Neural progenitor cell (in vitro differentiated cells): ENCODE measurements around the gene ADCY5. TPM values are rescaled to one million over a fixed set of nuclear protein-coding genes. Genes with fewer than 3 reads are reported as not detected.

Experiments
- DNase-seq: peaks from one replicate; pipeline ENCODE4 v3.0.0-alpha.2; 2016; ENCODE audit warnings: low spot score
- H2AFZ ChIP-seq: fragments of 200-600 bp; sonication (generic); replicated peaks from 2 replicates; pipeline ENCODE4 v1.6.1; 2016; ENCODE audit warnings: antibody characterized with exemption
- H3F3A ChIP-seq: fragments of 200-600 bp; sonication (generic); 2 replicates; pipeline ENCODE4 v1.6.1; 2016; ENCODE audit warnings: antibody characterized with exemption, low read depth
- H3K27ac ChIP-seq: fragments of 200-600 bp; sonication (generic); 2 replicates; pipeline ENCODE4 v1.5.1; 2016; ENCODE audit warnings: mild to moderate bottlenecking
- H3K27me3 ChIP-seq: fragments of 200-600 bp; sonication (generic); 2 replicates; pipeline ENCODE4 v1.6.1; 2016; ENCODE audit warnings: mild to moderate bottlenecking, moderate library complexity
- H3K36me3 ChIP-seq: fragments of 200-600 bp; sonication (generic); 2 replicates; pipeline ENCODE4 v1.5.1; 2016
- H3K4me1 ChIP-seq: fragments of 200-600 bp; sonication (generic); 2 replicates; pipeline ENCODE4 v1.6.1; 2016; ENCODE audit warnings: mixed run types
- H3K4me2 ChIP-seq: fragments of 200-600 bp; sonication (generic); 2 replicates; pipeline ENCODE4 v1.6.1; 2016
- H3K4me3 ChIP-seq: fragments of 200-600 bp; sonication (generic); 2 replicates; pipeline ENCODE4 v1.5.1; 2016
- H3K79me2 ChIP-seq: fragments of 200-600 bp; sonication (generic); 2 replicates; pipeline ENCODE4 v1.6.1; 2016; ENCODE audit warnings: low read depth
- H3K9ac ChIP-seq: fragments of 200-600 bp; sonication (generic); 2 replicates; pipeline ENCODE4 v1.6.1; 2016
- H3K9me3 ChIP-seq: fragments of 200-600 bp; sonication (generic); 2 replicates; pipeline ENCODE4 v1.5.1; 2016; ENCODE audit warnings: low read depth
- H4K20me1 ChIP-seq: fragments of 200-600 bp; sonication (generic); 2 replicates; pipeline ENCODE4 v1.6.1; 2016; ENCODE audit warnings: low read depth
- H3K27ac Mint-ChIP-seq: 3 replicates; pipeline ENCODE4 v1.8.0; 2021; ENCODE audit warnings: mixed read lengths
- H3K27me3 Mint-ChIP-seq: 2 replicates; pipeline ENCODE4 v1.8.0; 2022; ENCODE audit warnings: low read depth, mild to moderate bottlenecking, inconsistent platforms, moderate library complexity, mixed read lengths; ENCODE audit not compliant: insufficient read depth
- H3K36me3 Mint-ChIP-seq: 3 replicates; pipeline ENCODE4 v1.8.0; 2021; ENCODE audit warnings: mixed read lengths
- H3K4me1 Mint-ChIP-seq: 3 replicates; pipeline ENCODE4 v1.8.0; 2021; ENCODE audit warnings: mixed read lengths
- H3K4me3 Mint-ChIP-seq: 3 replicates; pipeline ENCODE4 v1.8.0; 2021; ENCODE audit warnings: mild to moderate bottlenecking, moderate library complexity, mixed read lengths
- H3K9me3 Mint-ChIP-seq: 3 replicates; pipeline ENCODE4 v1.8.0; 2020; ENCODE audit warnings: mixed read lengths
- EZH2 ChIP-seq: fragments of 200-600 bp; sonication (generic); IDR thresholded peaks from 2 replicates; pipeline ENCODE4 v1.6.1; 2017; ENCODE audit warnings: antibody characterized with exemption, mild to moderate bottlenecking, moderate library complexity
- EZH2phosphoT487 ChIP-seq: fragments of 200-600 bp; sonication (generic); IDR thresholded peaks from 2 replicates; pipeline ENCODE4 v1.6.1; 2017; ENCODE audit warnings: antibody characterized with exemption
- total RNA-seq: library from RNA; depleted of rRNA; stranded (reverse); fragments of >200 nt; gene quantifications from 2 replicates; pipeline ENCODE4 v1.2.3, GENCODE V29; 2015; ENCODE audit warnings: low replicate concordance
- TF ChIP-seq, protein P1 (sequence below): fragments of 200-600 bp; sonication (generic); IDR thresholded peaks from 2 replicates; pipeline ENCODE4 v1.5.1; 2017; ENCODE audit warnings: antibody characterized with exemption, mild to moderate bottlenecking

Gene ADCY5
- total RNA-seq, 1 donor from 2014 or later = 1.6 TPM

DNA sequence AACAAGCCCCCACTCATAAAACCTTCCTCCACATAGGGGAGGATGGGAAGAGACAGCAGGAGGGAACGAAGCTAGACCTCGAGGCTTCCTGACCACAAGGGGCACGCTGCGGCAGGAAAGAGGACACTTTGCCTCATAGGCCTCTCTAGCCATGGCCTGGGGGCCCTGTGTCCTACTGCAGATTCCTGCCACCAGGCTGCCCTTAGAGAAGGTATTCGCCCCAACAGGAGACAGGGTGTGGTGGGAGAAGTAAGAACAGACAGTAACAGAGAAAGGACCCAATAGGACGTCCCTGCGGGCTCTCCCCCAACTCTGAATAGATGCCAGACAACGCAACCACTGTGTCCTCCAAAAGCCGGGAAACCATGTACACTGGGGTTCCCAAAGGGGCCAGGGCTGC lies 36.8 kb downstream of the ADCY5 start:
- no peak overlapping the region for H2AFZ ChIP-seq
- no peak for TF ChIP-seq EZH2
- TF ChIP-seq EZH2phosphoT487 = no peak
- TF ChIP-seq, protein P1, sequence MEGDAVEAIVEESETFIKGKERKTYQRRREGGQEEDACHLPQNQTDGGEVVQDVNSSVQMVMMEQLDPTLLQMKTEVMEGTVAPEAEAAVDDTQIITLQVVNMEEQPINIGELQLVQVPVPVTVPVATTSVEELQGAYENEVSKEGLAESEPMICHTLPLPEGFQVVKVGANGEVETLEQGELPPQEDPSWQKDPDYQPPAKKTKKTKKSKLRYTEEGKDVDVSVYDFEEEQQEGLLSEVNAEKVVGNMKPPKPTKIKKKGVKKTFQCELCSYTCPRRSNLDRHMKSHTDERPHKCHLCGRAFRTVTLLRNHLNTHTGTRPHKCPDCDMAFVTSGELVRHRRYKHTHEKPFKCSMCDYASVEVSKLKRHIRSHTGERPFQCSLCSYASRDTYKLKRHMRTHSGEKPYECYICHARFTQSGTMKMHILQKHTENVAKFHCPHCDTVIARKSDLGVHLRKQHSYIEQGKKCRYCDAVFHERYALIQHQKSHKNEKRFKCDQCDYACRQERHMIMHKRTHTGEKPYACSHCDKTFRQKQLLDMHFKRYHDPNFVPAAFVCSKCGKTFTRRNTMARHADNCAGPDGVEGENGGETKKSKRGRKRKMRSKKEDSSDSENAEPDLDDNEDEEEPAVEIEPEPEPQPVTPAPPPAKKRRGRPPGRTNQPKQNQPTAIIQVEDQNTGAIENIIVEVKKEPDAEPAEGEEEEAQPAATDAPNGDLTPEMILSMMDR = no peak
- H3K27ac ChIP-seq = no peak overlapping the region
- no peaks in the 10 kb centered on the region for H3K79me2 ChIP-seq
- no peak overlapping the region for H3K4me3 Mint-ChIP-seq
- no peak overlapping the region for H3K4me2 ChIP-seq
- no peaks in the 10 kb centered on the region for H3F3A ChIP-seq
- DNase-seq = no peak
- H3K9me3 ChIP-seq = no peaks in the 10 kb centered on the region
- no peaks in the 10 kb centered on the region for H3K9me3 Mint-ChIP-seq
- H3K36me3 ChIP-seq = no peaks in the 10 kb centered on the region
- no peaks in the 10 kb centered on the region for H4K20me1 ChIP-seq
- H3K9ac ChIP-seq = no peak overlapping the region
- no peaks in the 10 kb centered on the region for H3K36me3 Mint-ChIP-seq
- peaks cover 34% of the 10 kb centered on the region for H3K4me1 Mint-ChIP-seq
- H3K27ac Mint-ChIP-seq = peak overlapping the region; percentile 18
- peaks cover 9% of the 10 kb centered on the region for H3K27me3 Mint-ChIP-seq
- no peak overlapping the region for H3K4me3 ChIP-seq
- no peaks in the 10 kb centered on the region for H3K27me3 ChIP-seq
- H3K4me1 ChIP-seq = peaks cover 27% of the 10 kb centered on the region

GRCh38 chr3:123411340-123412040 lies 37.4 kb downstream of the ADCY5 start:
- H3K9me3 ChIP-seq = no peaks in the 10 kb centered on the region
- Mint-ChIP-seq H3K9me3 (no peaks in the 10 kb centered on the region), H3K36me3 (no peaks in the 10 kb centered on the region), H3K27ac (peak overlapping the region; percentile 18), H3K4me3 (no peak overlapping the region), H3K4me1 (peaks cover 34% of the 10 kb centered on the region), H3K27me3 (peaks cover 9% of the 10 kb centered on the region)
- H3K4me1 ChIP-seq = peaks cover 27% of the 10 kb centered on the region
- no peak overlapping the region for H3K4me2 ChIP-seq
- no peak for DNase-seq
- H3K4me3 ChIP-seq = no peak overlapping the region
- no peaks in the 10 kb centered on the region for H3F3A ChIP-seq
- no peaks in the 10 kb centered on the region for H4K20me1 ChIP-seq
- no peak overlapping the region for H3K9ac ChIP-seq
- H3K79me2 ChIP-seq = no peaks in the 10 kb centered on the region
- TF ChIP-seq, protein P1 = no peak
- H2AFZ ChIP-seq = peak overlapping the region; percentile 50
- H3K27ac ChIP-seq = no peak overlapping the region
- H3K27me3 ChIP-seq = no peaks in the 10 kb centered on the region
- H3K36me3 ChIP-seq = no peaks in the 10 kb centered on the region

DNA sequence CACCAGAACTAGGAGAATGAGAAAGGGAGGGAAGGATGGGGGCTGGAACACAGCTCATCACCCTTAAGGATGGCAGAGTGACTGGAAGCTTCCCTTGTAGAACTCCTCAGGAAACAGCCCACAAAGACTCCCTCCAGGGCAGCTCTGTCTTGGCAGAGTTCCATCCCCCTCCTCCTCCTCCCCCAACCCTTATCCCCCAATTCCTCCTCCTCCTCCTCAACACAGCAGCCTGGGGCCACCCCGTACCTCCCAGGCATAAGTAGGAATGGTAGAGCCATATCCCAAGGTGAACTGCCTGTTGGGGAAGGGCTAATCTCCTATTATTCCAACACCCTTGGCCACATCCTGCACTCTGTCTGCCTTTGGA lies 38.8 kb downstream of the ADCY5 start:
- Histone ChIP-seq H3K36me3 (no peaks in the 10 kb centered on the region), H3K4me1 (peaks cover 22% of the 10 kb centered on the region), H3F3A (no peaks in the 10 kb centered on the region), H3K27ac (no peak overlapping the region), H3K79me2 (no peaks in the 10 kb centered on the region), H4K20me1 (no peaks in the 10 kb centered on the region), H3K9ac (no peak overlapping the region), H2AFZ (no peak overlapping the region), H3K4me2 (no peak overlapping the region), H3K4me3 (no peak overlapping the region), H3K9me3 (no peaks in the 10 kb centered on the region), H3K27me3 (no peaks in the 10 kb centered on the region)
- Mint-ChIP-seq H3K27me3 (peaks cover 9% of the 10 kb centered on the region), H3K36me3 (no peaks in the 10 kb centered on the region), H3K9me3 (no peaks in the 10 kb centered on the region), H3K4me1 (peaks cover 34% of the 10 kb centered on the region), H3K4me3 (no peak overlapping the region), H3K27ac (peak overlapping the region; percentile 71)
- TF ChIP-seq EZH2 (no peak), EZH2phosphoT487 (no peak)
- TF ChIP-seq, protein P1 = no peak
- DNase-seq = no peak
